Measurements from ENCODE around the gene NUFIP1. TPM values are rescaled to one million over a fixed set of nuclear protein-coding genes. Genes with fewer than 3 reads are reported as not detected.

The NUFIP1 gene
- total and polyA plus RNA-seq, 2 of the 8 experiments (the other 6 are each of a cell fraction or from before 2014, with no cell fraction given): 4.6 to 16.6 TPM

- no peaks in the 10 kb centered on the region for H4K20me1 ChIP-seq (replicated peaks in 1 of 2; ENCODE audit: control insufficient read depth in 1 of 2, insufficient read depth in 2 of 2, low read length in 2 of 2)
- H4K91ac ChIP-seq (replicated peaks; ENCODE audit: insufficient read length, low read length): no peak overlapping the region
- no peak for TF ChIP-seq BCL11A (IDR thresholded peaks at IDR 0.05; ENCODE audit: low read depth in 2 of 2, low read length in 2 of 2)
- no peak for TF ChIP-seq CBX8 (IDR thresholded peaks at IDR 0.05; ENCODE audit: borderline replicate concordance, low read depth, low read length)
- no peak for TF ChIP-seq RBBP5 (IDR thresholded peaks at IDR 0.05; ENCODE audit: borderline replicate concordance, low read depth, low read length)
- TF ChIP-seq JUND (IDR thresholded peaks at IDR 0.05; ENCODE audit: low read length): no peak
- no peak for TF ChIP-seq SAP30 (IDR thresholded peaks at IDR 0.05; ENCODE audit: insufficient read depth, insufficient replicate concordance, low read length)
- no peak for TF ChIP-seq NANOG (IDR thresholded peaks at IDR 0.05; ENCODE audit: insufficient read depth, low read depth, low read length, poor library complexity, severe bottlenecking)
- TF ChIP-seq CTBP2 (IDR thresholded peaks at IDR 0.05; ENCODE audit: borderline replicate concordance, insufficient read depth, insufficient read length, low read length): no peak
- no peak for TF ChIP-seq YY1 (IDR thresholded peaks at IDR 0.05; ENCODE audit: low read depth, low read length)
- no peak for TF ChIP-seq POU5F1 (IDR thresholded peaks at IDR 0.05; ENCODE audit: low read depth, low read length)
- no peak overlapping the region for H2AK5ac ChIP-seq (ENCODE audit: low read depth, low read length)
- ChIA-PET CTCF (ENCODE audit: partially characterized antibody) (interaction anchor here (1.0 kb wide), 2 partner anchors 13 to 24 kb away, joined by 3 read pairs; no protein-coding TSS in a partner anchor), POLR2A (ENCODE audit: partially characterized antibody) (interaction anchor here (1.3 kb wide), 2 partner anchors 9 to 12 kb away, joined by 3 read pairs; no protein-coding TSS in a partner anchor)
- no peak overlapping the region for H4K8ac ChIP-seq (ENCODE audit: extremely low read depth, insufficient read depth, low read length)
- no peak overlapping the region for H2BK5ac ChIP-seq (ENCODE audit: low read depth, low read length)
- no peak overlapping the region for H3K9ac ChIP-seq (replicated peaks in 1 of 4; ENCODE audit: extremely low read depth in 1 of 4, low read depth in 3 of 4, low read length in 3 of 4)
- no peak overlapping the region for H3K18ac ChIP-seq (ENCODE audit: extremely low read depth, low read length)
- no peak overlapping the region for H3K4ac ChIP-seq (replicated peaks; ENCODE audit: insufficient read length, low read depth, low read length)
- no peak overlapping the region for H3K4me2 ChIP-seq (ENCODE audit: insufficient read depth in 1 of 2, low read depth in 2 of 2, low read length in 2 of 2)
- H3K27ac ChIP-seq (ENCODE audit: low read depth, low read length): no peak overlapping the region
- DNase-seq (ENCODE audit: low read depth in 1 of 2, low spot score in 2 of 2) (no peak), FAIRE-seq (no peak)
- H3K56ac ChIP-seq (replicated peaks; ENCODE audit: insufficient read length, low read depth, low read length): no peak overlapping the region
- H3K23ac ChIP-seq (ENCODE audit: insufficient read length): no peak overlapping the region
- no peaks in the 10 kb centered on the region for H3K9me3 ChIP-seq (ENCODE audit: insufficient read depth in 2 of 2, low read depth in 1 of 2, low read length in 1 of 2)
- H3K27me3 ChIP-seq (replicated peaks in 1 of 4; ENCODE audit: control insufficient read depth in 3 of 4, extremely low read depth in 1 of 4, insufficient read depth in 3 of 4, low read length in 3 of 4): no peaks in the 10 kb centered on the region
- H2BK12ac ChIP-seq (ENCODE audit: low read depth, low read length): no peak overlapping the region; the same call in 1 of the 2 replicates
- no peaks in the 10 kb centered on the region for H3K79me1 ChIP-seq (ENCODE audit: low read depth, low read length)
- no peaks in the 10 kb centered on the region for H3K23me2 ChIP-seq (ENCODE audit: low read depth, low read length)
- H2BK120ac ChIP-seq (replicated peaks; ENCODE audit: low read depth, low read length): no peak overlapping the region
- peaks cover 0 to 6% (median 0%) of the 10 kb centered on the region in 4 experiments; a peak in 2 of 7 replicates for H3K4me1 ChIP-seq (replicated peaks in 1 of 4; ENCODE audit: control insufficient read depth in 3 of 4, insufficient read depth in 4 of 4, low read length in 3 of 4)
- no peaks in the 10 kb centered on the region for H3K36me3 ChIP-seq (ENCODE audit: control insufficient read depth in 2 of 4, insufficient read depth in 4 of 4, low read length in 3 of 4)
- H3K79me2 ChIP-seq (ENCODE audit: control insufficient read depth in 1 of 2, insufficient read depth in 2 of 2, low read length in 2 of 2): no peaks in the 10 kb centered on the region
- H2BK20ac ChIP-seq (ENCODE audit: low read length): no peak overlapping the region
- H3K14ac ChIP-seq (ENCODE audit: insufficient read length): no peak overlapping the region
- WGBS, 2 experiments (ENCODE audit: extremely low coverage in 1 of 2, insufficient coverage in 1 of 2, insufficient read length in 1 of 2, insufficient replicate concordance in 2 of 2, low coverage in 1 of 2, low lambda C conversion rate in 2 of 2, missing lambda C conversion rate in 1 of 2): 92% methylated on average over 3 of the region's 3 CpGs; no CpG with 5 or more reads in 1 of the 2 experiments
- no peak overlapping the region for H2BK15ac ChIP-seq (ENCODE audit: low read length)
- H3K4me3 ChIP-seq (ENCODE audit: extremely low read depth in 1 of 4, insufficient read depth in 2 of 4, low read depth in 3 of 4, low read length in 4 of 4): no peak overlapping the region
- no peak overlapping the region for H4K5ac ChIP-seq (ENCODE audit: insufficient read length, low read depth, low read length)
- 0 out of 2 replicates have a peak overlapping the region, but pooled peaks have one; percentile 3 for H2AFZ ChIP-seq (ENCODE audit: low read length)
These were observed 59.0 kb downstream of the NUFIP1 start for GRCh38 chr13:44930280-44930679.
